ENCODE measurements around the gene EGFR. TPM values are rescaled to one million over a fixed set of nuclear protein-coding genes. Genes with fewer than 3 reads are reported as not detected.
"Not testable (repeated sequence)": the region's sequence is repeated elsewhere in the genome, so short reads cannot be mapped to it uniquely, and the experiment has no call there.

Gene EGFR
- total RNA-seq, 4 donors from 2014 or later = 87.2 to 124 (median 94.5) TPM

- ATAC-seq (ENCODE audit: low FRiP score) (no peak), DNase-seq (ENCODE audit: low spot score) (no peak)
- no peak for TF ChIP-seq CTCF (IDR thresholded peaks at IDR 0.05)
Measured at GRCh38 chr7:55033236-55033846, 14.5 kb downstream of the EGFR start.

- DNase-seq (ENCODE audit: low spot score) (no peak), ATAC-seq (ENCODE audit: low FRiP score) (no peak)
- TF ChIP-seq CTCF (IDR thresholded peaks at IDR 0.05) = no peak
Measured at GRCh38 chr7:55034776-55035175, 16.0 kb downstream of the EGFR start.

- not testable (repeated sequence) for DNase-seq (ENCODE audit: low spot score); ATAC-seq (ENCODE audit: low FRiP score)
Measured at GRCh38 chr7:55035410-55035809, 16.6 kb downstream of the EGFR start.

- DNase-seq (ENCODE audit: low spot score) = no peak
- no peak for ATAC-seq (ENCODE audit: low FRiP score)
- TF ChIP-seq CTCF (IDR thresholded peaks at IDR 0.05) = no peak
Measured at GRCh38 chr7:55036950-55037736, 18.3 kb downstream of the EGFR start.

GRCh38 chr7:55043691-55044370 lies 25.0 kb downstream of the EGFR start:
- DNase-seq (ENCODE audit: low spot score) (no peak), ATAC-seq (ENCODE audit: low FRiP score) (no peak)
- TF ChIP-seq CTCF (IDR thresholded peaks at IDR 0.05) = no peak

GRCh38 chr7:55044371-55044717 lies 25.5 kb downstream of the EGFR start:
- no peak for DNase-seq (ENCODE audit: low spot score)
- ATAC-seq (ENCODE audit: low FRiP score) = no peak
- no peak for TF ChIP-seq CTCF (IDR thresholded peaks at IDR 0.05)

- no peak for DNase-seq (ENCODE audit: low spot score)
- no peak for ATAC-seq (ENCODE audit: low FRiP score)
Measured at GRCh38 chr7:55044791-55045190, 26.0 kb downstream of the EGFR start.

More at GRCh38 chr7:55044791-55045190, 26.0 kb downstream of the EGFR start:
- no peak for TF ChIP-seq CTCF (IDR thresholded peaks at IDR 0.05)

Data from omental fat pad (tissue), 4 donors.